Measurements from ENCODE around the gene GNAO1. TPM values are rescaled to one million over a fixed set of nuclear protein-coding genes. Genes with fewer than 3 reads are reported as not detected.

GNAO1 gene
- total and polyA plus RNA-seq, 2 donors (not counting 1 experiment from before 2014, with no cell fraction given): 0.13 to 5.1 TPM

GRCh38 chr16:56366945-56367344 is 175.7 kb downstream of the GNAO1 start:
- POLR2A ChIA-PET: no interaction called here
- H3K27ac Mint-ChIP-seq: no peak overlapping the region

DNA sequence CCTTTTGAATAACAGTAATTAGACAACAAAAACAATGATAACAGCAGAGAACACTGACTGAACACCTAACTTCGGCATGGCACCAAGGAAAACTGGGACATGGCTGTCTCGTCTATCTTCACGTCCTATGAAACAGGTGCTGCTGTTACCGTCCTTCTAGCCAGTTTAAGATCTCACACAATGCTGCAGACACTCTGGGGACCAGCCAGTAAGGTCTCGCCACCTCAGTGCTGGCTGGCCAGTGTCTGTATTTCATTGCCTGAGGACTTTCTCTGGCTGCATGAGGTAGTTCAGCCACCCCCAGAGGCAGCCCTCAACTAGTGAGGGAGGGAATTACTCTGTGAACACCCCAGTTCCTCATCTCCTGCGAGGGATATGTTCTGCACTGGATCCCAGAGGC is 176.5 kb downstream of the GNAO1 start:
- Mint-ChIP-seq H3K9me3 (ENCODE audit: insufficient read depth) (no peaks in the 10 kb centered on the region), H3K27me3 (no peaks in the 10 kb centered on the region), H3K27ac (no peak overlapping the region), H3K4me3 (no peak overlapping the region), H3K4me1 (peaks cover 4% of the 10 kb centered on the region)
- intact Hi-C loops (cut with micrococcal nuclease): no loop called here
- Histone ChIP-seq H3K9ac (ENCODE audit: low read length) (no peak overlapping the region), H2AFZ (ENCODE audit: insufficient read depth, low read depth, low read length, poor library complexity, severe bottlenecking) (no peak overlapping the region), H3K9me3 (ENCODE audit: control extremely low read depth in 1 of 3, control insufficient read depth in 2 of 3, insufficient read depth in 1 of 3, low read length in 2 of 3) (no peaks in the 10 kb centered on the region), H3K4me1 (ENCODE audit: control insufficient read depth in 2 of 2, insufficient read depth in 2 of 2, low read length in 2 of 2) (no peaks in the 10 kb centered on the region), H3K27me3 (replicated peaks in 1 of 4; ENCODE audit: control extremely low read depth in 1 of 4, control insufficient read depth in 3 of 4, insufficient read depth in 4 of 4, low read length in 3 of 4) (no peaks in the 10 kb centered on the region), H3K4me3 (ENCODE audit: control extremely low read depth in 1 of 5, extremely low read depth in 1 of 5, insufficient read depth in 1 of 5, low read depth in 2 of 5, low read length in 4 of 5) (no peak overlapping the region), H4K20me1 (ENCODE audit: control insufficient read depth, insufficient read depth, low read length, poor library complexity, severe bottlenecking) (peaks cover 55% of the 10 kb centered on the region), H3K36me3 (replicated peaks in 1 of 2; ENCODE audit: control extremely low read depth in 1 of 2, control insufficient read depth in 1 of 2, extremely low read depth in 1 of 2, insufficient read depth in 2 of 2, low read length in 1 of 2) (peaks cover 7 to 88% of the 10 kb centered on the region in 2 experiments), H3K4me2 (replicated peaks; ENCODE audit: low read depth, low read length, poor library complexity, severe bottlenecking) (no peak overlapping the region), H3K79me2 (ENCODE audit: control insufficient read depth, insufficient read depth, low read length) (peaks cover 13% of the 10 kb centered on the region), H3K27ac (ENCODE audit: low read length in 2 of 2) (no peak overlapping the region)
- WGBS (ENCODE audit: insufficient coverage): 99% methylated on average over 6 of the region's 6 CpGs
- no peak for ATAC-seq (ENCODE audit: low read depth)
- TF ChIP-seq, protein P1, sequence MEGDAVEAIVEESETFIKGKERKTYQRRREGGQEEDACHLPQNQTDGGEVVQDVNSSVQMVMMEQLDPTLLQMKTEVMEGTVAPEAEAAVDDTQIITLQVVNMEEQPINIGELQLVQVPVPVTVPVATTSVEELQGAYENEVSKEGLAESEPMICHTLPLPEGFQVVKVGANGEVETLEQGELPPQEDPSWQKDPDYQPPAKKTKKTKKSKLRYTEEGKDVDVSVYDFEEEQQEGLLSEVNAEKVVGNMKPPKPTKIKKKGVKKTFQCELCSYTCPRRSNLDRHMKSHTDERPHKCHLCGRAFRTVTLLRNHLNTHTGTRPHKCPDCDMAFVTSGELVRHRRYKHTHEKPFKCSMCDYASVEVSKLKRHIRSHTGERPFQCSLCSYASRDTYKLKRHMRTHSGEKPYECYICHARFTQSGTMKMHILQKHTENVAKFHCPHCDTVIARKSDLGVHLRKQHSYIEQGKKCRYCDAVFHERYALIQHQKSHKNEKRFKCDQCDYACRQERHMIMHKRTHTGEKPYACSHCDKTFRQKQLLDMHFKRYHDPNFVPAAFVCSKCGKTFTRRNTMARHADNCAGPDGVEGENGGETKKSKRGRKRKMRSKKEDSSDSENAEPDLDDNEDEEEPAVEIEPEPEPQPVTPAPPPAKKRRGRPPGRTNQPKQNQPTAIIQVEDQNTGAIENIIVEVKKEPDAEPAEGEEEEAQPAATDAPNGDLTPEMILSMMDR (IDR thresholded peaks at IDR 0.05): no peak
- TF ChIP-seq EZH2 (IDR thresholded peaks at IDR 0.05; ENCODE audit: borderline replicate concordance, insufficient read depth, low read depth, low read length, poor library complexity, severe bottlenecking): no peak
- DNase-seq: no peak
- CTCF ChIA-PET: no interaction called here
- POLR2A ChIA-PET: no interaction called here

More at GRCh38 chr16:56366945-56367344, 175.7 kb downstream of the GNAO1 start:
- H3K4me3 Mint-ChIP-seq: no peak overlapping the region
- Histone ChIP-seq H3K79me2 (ENCODE audit: control insufficient read depth, insufficient read depth, low read length) (peaks cover 5% of the 10 kb centered on the region), H3K36me3 (replicated peaks in 1 of 2; ENCODE audit: control extremely low read depth in 1 of 2, control insufficient read depth in 1 of 2, extremely low read depth in 1 of 2, insufficient read depth in 2 of 2, low read length in 1 of 2) (peaks cover 5 to 89% of the 10 kb centered on the region in 2 experiments), H3K27ac (ENCODE audit: low read length in 2 of 2) (no peak overlapping the region), H4K20me1 (ENCODE audit: control insufficient read depth, insufficient read depth, low read length, poor library complexity, severe bottlenecking) (peaks cover 47% of the 10 kb centered on the region), H3K9ac (ENCODE audit: low read length) (no peak overlapping the region), H3K4me1 (ENCODE audit: control insufficient read depth in 2 of 2, insufficient read depth in 2 of 2, low read length in 2 of 2) (no peaks in the 10 kb centered on the region), H3K27me3 (replicated peaks in 1 of 4; ENCODE audit: control extremely low read depth in 1 of 4, control insufficient read depth in 3 of 4, insufficient read depth in 4 of 4, low read length in 3 of 4) (no peaks in the 10 kb centered on the region), H3K4me2 (replicated peaks; ENCODE audit: low read depth, low read length, poor library complexity, severe bottlenecking) (no peak overlapping the region), H2AFZ (ENCODE audit: insufficient read depth, low read depth, low read length, poor library complexity, severe bottlenecking) (no peak overlapping the region), H3K9me3 (ENCODE audit: control extremely low read depth in 1 of 3, control insufficient read depth in 2 of 3, insufficient read depth in 1 of 3, low read length in 2 of 3) (no peaks in the 10 kb centered on the region), H3K4me3 (ENCODE audit: control extremely low read depth in 1 of 5, extremely low read depth in 1 of 5, insufficient read depth in 1 of 5, low read depth in 2 of 5, low read length in 4 of 5) (no peak overlapping the region)
- no peaks in the 10 kb centered on the region for H3K4me1 Mint-ChIP-seq
- intact Hi-C loops (cut with micrococcal nuclease): no loop called here
- no peaks in the 10 kb centered on the region for H3K9me3 Mint-ChIP-seq (ENCODE audit: insufficient read depth)
- H3K27me3 Mint-ChIP-seq: no peaks in the 10 kb centered on the region
- 93% methylated on average over 8 of the region's 9 CpGs for WGBS (ENCODE audit: insufficient coverage)
- no peak for TF ChIP-seq EZH2 (IDR thresholded peaks at IDR 0.05; ENCODE audit: borderline replicate concordance, insufficient read depth, low read depth, low read length, poor library complexity, severe bottlenecking)
- TF ChIP-seq, protein P1 (IDR thresholded peaks at IDR 0.05): no peak
- ATAC-seq (ENCODE audit: low read depth) (no peak), DNase-seq (no peak)
- CTCF ChIA-PET: no interaction called here

All from B cell (primary cell).